SW480 (cell line): ENCODE measurements around the gene TOP1.

Experiments used
- DNase-seq: peaks from one replicate; pipeline ENCODE4 v3.0.0-alpha.2; 2016; ENCODE audit warnings: low spot score

Gene TOP1

DNA sequence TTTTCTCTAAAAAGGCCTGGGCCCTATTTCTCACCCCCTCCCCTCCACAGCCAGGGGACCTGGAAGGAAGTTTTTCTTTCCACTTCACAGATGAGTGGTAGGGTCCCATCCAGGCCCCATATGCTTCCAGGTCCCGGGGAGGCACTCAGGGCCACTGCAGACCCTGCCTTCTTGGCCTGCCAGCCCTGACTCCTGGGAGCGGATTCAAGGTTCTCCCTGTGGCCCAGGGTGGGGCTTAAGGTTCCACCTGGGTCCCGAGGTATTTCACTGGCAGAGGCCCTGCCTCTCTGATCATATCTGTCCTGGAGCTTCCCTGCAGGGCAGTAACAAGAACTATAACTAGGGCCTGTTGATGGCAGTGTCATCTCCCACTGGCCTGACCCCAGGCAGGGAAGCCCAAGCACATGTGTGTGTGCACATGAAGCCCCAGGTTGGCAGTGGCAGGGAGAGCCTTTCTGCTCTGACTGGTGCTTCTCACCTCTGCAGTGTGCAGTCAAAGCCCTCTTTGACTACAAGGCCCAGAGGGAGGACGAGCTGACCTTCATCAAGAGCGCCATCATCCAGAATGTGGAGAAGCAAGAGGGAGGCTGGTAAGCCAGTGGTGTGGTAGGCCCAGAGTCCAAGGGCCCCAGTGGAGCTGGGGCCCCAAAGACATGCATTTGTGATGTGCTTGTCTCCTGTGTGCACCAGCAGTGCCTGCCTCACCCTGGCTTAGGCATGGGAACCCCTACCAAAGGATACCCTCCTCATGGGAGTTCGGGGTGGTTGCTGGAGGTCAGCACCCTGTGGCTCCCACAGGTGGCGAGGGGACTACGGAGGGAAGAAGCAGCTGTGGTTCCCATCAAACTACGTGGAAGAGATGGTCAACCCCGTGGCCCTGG is 139.9 kb downstream of the TOP1 start:
- no peak for DNase-seq

DNA sequence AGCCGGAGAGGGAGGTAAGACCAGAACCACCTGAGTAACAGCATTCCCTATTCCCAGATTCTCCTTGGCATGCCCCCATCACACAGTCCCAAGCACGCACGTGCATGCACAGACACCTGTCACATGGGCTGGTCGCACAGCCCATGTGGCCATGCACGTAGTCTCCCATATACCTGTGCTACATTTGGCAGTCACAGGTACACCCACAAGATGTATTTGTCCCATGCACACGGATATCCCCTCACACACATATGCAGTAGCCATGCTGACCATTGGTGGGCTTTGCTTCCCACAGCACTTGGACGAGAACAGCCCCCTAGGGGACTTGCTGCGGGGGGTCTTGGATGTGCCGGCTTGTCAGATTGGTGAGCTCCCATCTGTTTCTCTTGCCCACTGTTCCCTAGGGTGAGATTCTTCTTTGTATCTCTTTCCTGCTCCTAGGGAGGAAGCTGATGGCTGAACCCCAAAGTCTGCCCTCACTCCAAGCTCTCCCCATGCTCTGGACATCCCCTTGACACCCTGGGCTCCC is 140.6 kb downstream of the TOP1 start:
- DNase-seq = no peak

GRCh38 chr20:41169791-41170351 is 141.2 kb downstream of the TOP1 start:
- no peak for DNase-seq

DNA sequence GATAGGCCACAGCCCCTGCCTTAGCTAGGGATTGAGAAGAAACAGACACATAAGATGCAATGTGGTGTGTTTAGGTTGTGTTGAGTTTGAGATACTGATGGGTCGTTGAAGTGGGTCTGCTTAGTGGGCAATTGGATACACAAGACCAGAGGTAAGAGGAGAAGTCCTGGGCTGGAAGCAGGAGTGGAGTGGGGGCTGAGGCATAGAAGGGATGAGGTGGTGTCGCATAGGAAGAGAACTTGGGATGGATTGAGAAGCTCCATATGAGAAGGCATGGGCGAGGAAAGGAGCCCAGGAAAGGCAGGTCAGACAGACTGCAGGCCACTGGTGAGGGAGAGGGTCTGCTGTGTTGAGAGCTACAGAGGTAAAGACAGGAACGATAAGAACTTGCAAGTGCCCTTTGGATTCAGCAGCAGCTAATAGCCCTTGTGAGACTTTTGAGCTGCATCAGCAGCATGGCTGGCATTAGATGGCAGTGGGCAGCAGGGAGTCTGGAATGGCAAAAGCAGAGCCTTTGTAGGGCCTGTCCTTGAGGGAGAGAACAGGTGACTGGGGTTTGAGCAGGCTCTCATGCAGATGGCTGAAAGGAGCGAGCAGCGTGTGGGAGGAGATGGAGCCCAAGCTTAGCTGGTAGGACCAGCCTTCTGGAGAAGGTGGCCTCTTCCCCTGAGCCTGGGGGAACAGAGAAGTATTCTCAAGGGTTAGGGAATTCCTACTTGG is 141.9 kb downstream of the TOP1 start:
- DNase-seq = no peak

DNA sequence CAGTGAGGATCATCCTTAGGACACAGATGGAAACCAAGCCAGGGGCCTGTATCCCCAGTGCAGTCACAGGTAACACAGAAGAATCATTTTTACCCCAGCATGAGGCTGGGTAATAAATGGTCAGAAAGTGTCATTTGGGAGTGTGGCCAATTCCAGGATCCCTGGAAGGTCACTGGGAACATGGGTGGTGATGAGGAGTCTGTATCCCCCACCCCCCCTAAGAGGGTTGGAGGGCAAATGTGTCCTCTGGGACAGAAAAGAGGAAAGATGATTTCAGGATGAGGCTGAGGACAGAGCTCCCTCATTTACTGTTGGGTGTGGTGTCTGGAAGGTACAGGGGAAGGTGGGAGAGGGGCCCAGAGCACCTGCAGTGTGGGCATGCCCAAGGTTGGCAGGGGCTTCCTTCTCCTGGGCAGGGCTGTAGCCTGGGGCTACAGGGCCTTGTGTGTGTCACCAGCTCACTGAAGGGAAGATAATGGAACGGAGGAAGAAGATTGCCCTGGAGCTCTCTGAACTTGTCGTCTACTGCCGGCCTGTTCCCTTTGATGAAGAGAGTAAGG is 143.2 kb downstream of the TOP1 start:
- DNase-seq = no peak

- DNase-seq = no peak
Observed at GRCh38 chr20:41172296-41173140, 143.9 kb downstream of the TOP1 start.

DNA sequence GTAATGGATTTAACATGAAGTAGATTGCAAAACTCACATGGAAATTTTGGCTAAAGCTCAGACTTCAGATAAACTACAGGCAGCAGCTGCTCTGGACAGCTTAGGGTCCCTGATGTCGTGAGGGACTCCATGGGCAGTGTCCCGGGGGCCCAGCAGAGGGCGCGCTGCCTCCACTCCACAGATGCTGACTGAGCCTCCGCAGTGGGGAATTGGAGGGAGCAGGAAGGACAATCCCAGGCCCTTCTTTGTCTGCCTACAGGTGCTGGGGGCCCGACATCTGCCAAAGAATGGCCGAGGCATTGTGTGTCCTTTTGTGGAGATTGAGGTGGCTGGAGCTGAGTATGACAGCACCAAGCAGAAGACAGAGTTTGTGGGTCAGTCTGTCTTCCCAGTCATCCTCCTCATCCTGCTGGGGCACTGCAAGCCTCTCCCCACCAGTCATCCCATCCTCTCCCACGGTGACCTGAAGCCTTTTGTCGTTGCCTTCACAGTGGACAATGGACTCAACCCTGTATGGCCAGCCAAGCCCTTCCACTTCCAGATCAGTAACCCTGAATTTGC is 144.6 kb downstream of the TOP1 start:
- peak; percentile 79 for DNase-seq

DNA sequence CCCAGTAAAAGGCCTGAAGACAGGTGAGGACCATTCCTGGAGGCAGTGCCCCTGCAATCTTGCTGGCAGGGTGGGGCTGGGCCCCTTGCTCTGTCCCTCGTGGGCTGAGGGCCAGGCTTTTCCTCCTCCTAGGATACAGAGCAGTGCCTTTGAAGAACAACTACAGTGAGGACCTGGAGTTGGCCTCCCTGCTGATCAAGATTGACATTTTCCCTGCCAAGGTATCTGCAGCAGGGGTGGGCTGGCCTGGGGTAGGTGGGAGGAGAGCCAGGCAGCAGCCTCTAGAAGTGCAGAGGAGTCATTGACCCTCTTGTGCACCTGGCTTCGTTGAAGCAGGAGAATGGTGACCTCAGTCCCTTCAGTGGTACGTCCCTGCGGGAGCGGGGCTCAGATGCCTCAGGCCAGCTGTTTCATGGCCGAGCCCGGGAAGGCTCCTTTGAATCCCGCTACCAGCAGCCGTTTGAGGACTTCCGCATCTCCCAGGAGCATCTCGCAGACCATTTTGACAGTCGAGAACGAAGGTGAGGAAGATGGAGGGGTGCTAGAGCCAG is 145.2 kb downstream of the TOP1 start:
- DNase-seq = no peak
